PC-3 (cell line): ENCODE results near the gene ARL5C.

Source experiments
- CTCF ChIP-seq: fragments of 300-600 bp; sonication (generic); conservative IDR thresholded peaks from 2 replicates; pipeline ENCODE4 v1.5.1; 2017; ENCODE audit warnings: antibody characterized with exemption, low read depth, mild to moderate bottlenecking, low read length
- EZH2phosphoT487 ChIP-seq: fragments of 300-600 bp; sonication (generic); IDR thresholded peaks from 2 replicates; pipeline ENCODE4 v1.6.1; 2018; ENCODE audit warnings: mild to moderate bottlenecking, antibody characterized with exemption, low read length, borderline replicate concordance

DNA sequence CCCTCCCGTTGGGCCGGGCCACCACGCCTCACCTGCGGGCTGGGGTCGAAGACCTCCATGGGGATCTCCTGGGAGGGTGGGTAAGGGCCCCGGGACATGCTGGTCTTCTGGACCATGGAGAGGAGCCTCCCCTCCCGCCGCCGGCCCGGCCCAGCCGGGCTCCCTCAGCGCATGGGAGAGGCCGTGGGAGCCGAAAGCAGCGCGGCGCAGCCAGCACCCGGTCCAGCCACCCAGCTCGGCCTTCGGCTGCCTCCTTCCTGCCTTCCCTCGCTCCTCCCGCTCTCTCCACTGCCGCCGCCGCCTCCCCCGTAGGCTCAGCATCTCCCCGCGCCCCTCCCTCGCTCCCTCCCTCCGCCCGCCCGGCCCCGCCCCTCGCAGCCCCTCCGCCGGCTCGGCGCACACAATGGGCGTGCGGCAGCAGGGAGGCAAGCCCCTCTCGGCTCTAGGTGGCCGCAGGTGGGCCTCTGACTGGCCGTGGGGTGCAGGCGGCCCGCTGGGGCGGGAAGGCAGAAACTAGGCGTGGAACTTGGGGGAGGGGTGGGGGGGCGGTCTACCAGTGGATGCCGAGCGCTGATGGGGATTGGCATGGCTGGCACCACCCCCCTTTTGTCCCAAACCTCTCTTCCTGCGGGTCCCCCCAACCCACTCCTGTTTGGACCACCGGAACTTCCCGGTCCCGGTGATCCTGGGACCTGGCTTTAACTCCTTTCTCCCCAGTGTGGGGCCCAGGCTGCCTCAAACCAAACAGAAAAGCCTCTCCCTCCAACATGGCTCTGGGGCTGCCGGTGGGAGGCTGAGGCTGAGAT lies 31.6 kb upstream of the ARL5C start, which contains the start of gene CACNB1:
- TF ChIP-seq CTCF (no peak), EZH2phosphoT487 (no peak)
